K562 (cell line): Measurements from ENCODE around the gene GPR152. TPM values are rescaled to one million over a fixed set of nuclear protein-coding genes. Genes with fewer than 3 reads are reported as not detected.

Source experiments
- CCNT2 ChIP-seq: IDR thresholded peaks from 2 replicates; pipeline ENCODE4 v1.6.1; 2011; ENCODE audit warnings: borderline replicate concordance, low read depth, mild to moderate bottlenecking, moderate library complexity, mixed read lengths, low read length; ENCODE audit not compliant: insufficient read length; ENCODE audit errors: extremely low read depth
- MAZ ChIP-seq, 2 experiments: fragments of 450-650 bp in 1 of 2; sonication (generic) in 1 of 2; formaldehyde crosslinking; IDR thresholded peaks in 1 of 2; conservative IDR thresholded peaks in 1 of 2; 2 replicates each; pipeline versions ENCODE4 v1.4.0 to v1.5.0; 2020; ENCODE audit warnings: mild to moderate bottlenecking in 1 of 2, missing genetic modification reagents in 1 of 2
- NCOA1 ChIP-seq: fragments of 450-650 bp; IDR thresholded peaks from 2 replicates; pipeline ENCODE4 v1.6.1; 2016; ENCODE audit warnings: low read depth
- REST ChIP-seq, 2 experiments: fragments of 450-650 bp; formaldehyde crosslinking in 1 of 2; IDR thresholded peaks; 2 replicates each; pipeline versions ENCODE4 v1.4.0 to v1.6.1; 2014 to 2020; ENCODE audit warnings: mild to moderate bottlenecking in 2 of 2, borderline replicate concordance in 1 of 2, low read depth in 1 of 2
- TOE1 ChIP-seq, 2 experiments: fragments of 450-650 bp in 1 of 2; sonication (generic) in 1 of 2; formaldehyde crosslinking in 1 of 2; IDR thresholded peaks; 2 replicates each; pipeline versions ENCODE4 v1.7.1 to v1.8.0; 2016 to 2022; ENCODE audit warnings: borderline replicate concordance in 2 of 2, mild to moderate bottlenecking in 2 of 2, antibody characterized with exemption in 1 of 2, inconsistent platforms in 1 of 2, low read depth in 1 of 2, missing genetic modification reagents in 1 of 2, moderate library complexity in 1 of 2
- ZBTB11 ChIP-seq, 3 experiments: fragments of 200-800 bp in 1 of 3; fragments of 250-450 bp in 1 of 3; fragments of 450-650 bp in 1 of 3; sonication (Bioruptor Pico) in 1 of 3; sonication (Bioruptor generic) in 1 of 3; formaldehyde crosslinking in 1 of 3; IDR thresholded peaks; 2 replicates each; pipeline versions ENCODE4 v1.6.1 to v1.8.0; 2016 to 2022; ENCODE audit warnings: mild to moderate bottlenecking in 2 of 3, missing genetic modification characterization in 2 of 3, missing compliant biosample characterization in 1 of 3, moderate library complexity in 1 of 3
- polyA plus RNA-seq, 8 experiments: library from polyadenylated mRNA; depleted of rRNA in 4 of 8; stranded (reverse) in 5 of 8; unstranded in 3 of 8; fragments of >200 nt; fragmentation: Nextera tagmentation in 2 of 8; fragmentation: Illumina TruSeq in 1 of 8; extraction: Ambion mirVana in 2 of 8; extraction: Trizol in 1 of 8; gene quantifications; 2 replicates each; pipeline versions ENCODE4 v1.2.1 to v1.2.3, GENCODE V29; 2011 to 2014; ENCODE audit warnings: inconsistent platforms in 1 of 8, missing spikeins in 1 of 8
- total RNA-seq, 7 experiments: library from RNA; depleted of rRNA in 6 of 7; stranded (reverse); fragments of >200 nt in 6 of 7; fragmentation: Illumina TruSeq in 2 of 7; extraction: Trizol in 2 of 7; gene quantifications; 2 replicates each; pipeline versions ENCODE4 v1.2.1 to v1.2.3, GENCODE V29; 2011 to 2021; ENCODE audit warnings: low replicate concordance in 1 of 7
- TF ChIP-seq, protein P1 (sequence below): fragments of 450-650 bp; IDR thresholded peaks from 2 replicates; pipeline ENCODE4 v1.6.1; 2018; ENCODE audit not compliant: partially characterized antibody

The GPR152 gene
- total and polyA plus RNA-seq, 9 of the 15 experiments (the other 6 are each of a cell fraction or from before 2014, with no cell fraction given), result not detected

DNA sequence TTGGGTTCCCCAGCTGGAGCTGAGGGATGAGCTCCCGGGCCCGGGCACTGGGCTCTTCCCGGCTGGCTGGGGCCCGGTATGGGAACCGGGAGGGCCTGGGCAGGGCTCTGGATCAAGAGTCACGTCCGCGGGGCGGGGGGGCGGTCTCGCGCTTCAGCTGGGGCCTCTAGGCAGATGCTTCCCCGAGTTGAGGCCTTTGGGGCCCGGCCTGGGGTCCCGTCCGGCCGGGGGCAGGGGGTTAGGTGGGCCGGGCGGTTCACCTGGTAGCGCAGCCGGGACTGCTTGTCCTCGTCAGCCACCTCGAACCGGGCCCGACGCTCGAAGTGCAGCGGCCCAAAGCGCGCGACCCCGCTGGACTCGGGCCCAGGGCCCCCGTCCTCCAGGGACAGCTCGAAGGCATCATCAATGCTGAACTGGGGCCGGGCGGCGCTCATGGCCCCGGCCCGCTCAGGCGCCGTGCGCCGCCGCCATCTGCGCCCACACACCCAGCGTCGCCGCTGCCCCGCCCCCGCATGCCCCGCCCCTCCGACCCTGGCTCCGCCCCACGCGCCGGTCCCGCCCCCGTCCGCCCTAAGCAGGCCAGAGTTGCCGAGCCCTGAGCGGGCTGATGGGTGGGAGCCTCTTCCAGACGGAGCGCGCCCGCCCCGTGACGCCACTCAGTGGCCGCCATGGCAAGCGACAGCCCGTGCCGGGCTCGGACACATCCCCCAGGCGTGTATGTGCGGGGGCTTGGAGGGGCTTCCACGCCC, 16.4 kb upstream of the GPR152 start, which contains the start of gene TMEM134 (continued):
- TF ChIP-seq, protein P1, sequence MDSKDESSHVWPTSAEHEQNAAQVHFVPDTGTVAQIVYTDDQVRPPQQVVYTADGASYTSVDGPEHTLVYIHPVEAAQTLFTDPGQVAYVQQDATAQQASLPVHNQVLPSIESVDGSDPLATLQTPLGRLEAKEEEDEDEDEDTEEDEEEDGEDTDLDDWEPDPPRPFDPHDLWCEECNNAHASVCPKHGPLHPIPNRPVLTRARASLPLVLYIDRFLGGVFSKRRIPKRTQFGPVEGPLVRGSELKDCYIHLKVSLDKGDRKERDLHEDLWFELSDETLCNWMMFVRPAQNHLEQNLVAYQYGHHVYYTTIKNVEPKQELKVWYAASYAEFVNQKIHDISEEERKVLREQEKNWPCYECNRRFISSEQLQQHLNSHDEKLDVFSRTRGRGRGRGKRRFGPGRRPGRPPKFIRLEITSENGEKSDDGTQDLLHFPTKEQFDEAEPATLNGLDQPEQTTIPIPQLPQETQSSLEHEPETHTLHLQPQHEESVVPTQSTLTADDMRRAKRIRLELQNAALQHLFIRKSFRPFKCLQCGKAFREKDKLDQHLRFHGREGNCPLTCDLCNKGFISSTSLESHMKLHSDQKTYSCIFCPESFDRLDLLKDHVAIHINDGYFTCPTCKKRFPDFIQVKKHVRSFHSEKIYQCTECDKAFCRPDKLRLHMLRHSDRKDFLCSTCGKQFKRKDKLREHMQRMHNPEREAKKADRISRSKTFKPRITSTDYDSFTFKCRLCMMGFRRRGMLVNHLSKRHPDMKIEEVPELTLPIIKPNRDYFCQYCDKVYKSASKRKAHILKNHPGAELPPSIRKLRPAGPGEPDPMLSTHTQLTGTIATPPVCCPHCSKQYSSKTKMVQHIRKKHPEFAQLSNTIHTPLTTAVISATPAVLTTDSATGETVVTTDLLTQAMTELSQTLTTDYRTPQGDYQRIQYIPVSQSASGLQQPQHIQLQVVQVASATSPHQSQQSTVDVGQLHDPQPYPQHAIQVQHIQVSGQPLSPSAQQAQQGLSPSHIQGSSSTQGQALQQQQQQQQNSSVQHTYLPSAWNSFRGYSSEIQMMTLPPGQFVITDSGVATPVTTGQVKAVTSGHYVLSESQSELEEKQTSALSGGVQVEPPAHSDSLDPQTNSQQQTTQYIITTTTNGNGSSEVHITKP, result no peak
- TF ChIP-seq NCOA1, result no peak
- 0 out of 6 replicates have a peak, but pooled peaks of 1 of the 3 experiments have one; percentile 65 for TF ChIP-seq ZBTB11 (CRISPR knock-in tag; IDR thresholded peaks at IDR 0.05)
- peak; percentile 92 for TF ChIP-seq REST (IDR thresholded peaks at IDR 0.05; ENCODE audit: borderline replicate concordance)
- no peak for TF ChIP-seq REST (CRISPR knock-in tag; IDR thresholded peaks at IDR 0.05; ENCODE audit: low read depth)
- peak; percentile 66 for TF ChIP-seq CCNT2
- peak; percentile 92 to 93 for TF ChIP-seq MAZ (CRISPR knock-in tag; conservative IDR thresholded peaks at IDR 0.05 in 1 of 2, IDR thresholded peaks at IDR 0.05 in 1 of 2)
- peak; percentile 81 for TF ChIP-seq TOE1 (IDR thresholded peaks at IDR 0.05; ENCODE audit: borderline replicate concordance)
- no peak for TF ChIP-seq TOE1 (CRISPR knock-in tag; IDR thresholded peaks at IDR 0.05; ENCODE audit: borderline replicate concordance, low read depth)
